Pancreas (tissue), 10 donors: ENCODE results near the gene CELF2. TPM values are rescaled to one million over a fixed set of nuclear protein-coding genes. Genes with fewer than 3 reads are reported as not detected.

ENCODE experiments used
- ATAC-seq, 4 donors: fragments of 200-7000 bp; cut with Tn5 transposase; one replicate each; pipeline versions ENCODE4 v1.8.0 to v1.9.1; 2020; ENCODE audit warnings: mild to moderate bottlenecking in 4 of 4, moderate library complexity in 4 of 4
- DNase-seq, 6 donors: peaks; one replicate each; pipeline ENCODE4 v3.0.0-alpha.2; 2020
- FAIRE-seq: peaks from 2 replicates; lab custom pipeline; 2012; peaks lifted over from hg19 to GRCh38; lab: Jason Lieb, UNC
- H3K27ac ChIP-seq, 4 donors: fragments of 200-600 bp; sonication (generic); 1 replicate in 3 of 4; 2 replicates in 1 of 4; pipeline versions ENCODE4 v1.5.0 to v1.8.0; 2020
- H3K27me3 ChIP-seq, 4 donors: fragments of 200-600 bp; one replicate each; pipeline ENCODE4 v1.8.0; 2021
- H3K36me3 ChIP-seq, 3 donors: fragments of 200-600 bp; sonication (generic) in 1 of 3; one replicate each; pipeline versions ENCODE4 v1.5.0 to v1.8.0; 2020 to 2021
- H3K4me1 ChIP-seq, 3 donors: fragments of 200-600 bp; one replicate each; pipeline ENCODE4 v1.8.0; 2021
- H3K4me3 ChIP-seq, 4 donors: fragments of 200-600 bp; sonication (generic) in 2 of 4; one replicate each; pipeline versions ENCODE4 v1.5.0 to v1.8.0; 2020 to 2021
- H3K9me3 ChIP-seq, 4 donors: fragments of 200-600 bp; one replicate each; pipeline ENCODE4 v1.8.0; 2021
- WGBS, 2 donors: extraction: QIAGEN DNeasy Blood & Tissue Kit; methylation state at CpG; one replicate each; pipeline ENCODE4 v1.1.7; 2013; 5-methylcytosine and 5-hydroxymethylcytosine counted together
- intact Hi-C, 3 donors: fragments of 100-400 bp; cut with DNase I; formaldehyde crosslinking; loops; one replicate each; pipeline versions ENCODE4 v1.11.1 to v1.14.2; 2022
- polyA plus RNA-seq, 2 donors: library from polyadenylated mRNA; stranded (reverse); fragments of 200-250 nt; gene quantifications; one replicate each; pipeline ENCODE4 v1.2.3, GENCODE V29; 2013
- total RNA-seq, 6 donors: library from RNA; stranded (reverse); fragmentation: NEBNext Ultra II Directional in 4 of 6; extraction: Animal tissue kit (Norgen Biotek cat#: 25700) in 4 of 6; gene quantifications; one replicate each; pipeline versions ENCODE4 v1.2.1 to v1.2.4, GENCODE V29; 2021 to 2023
- TF ChIP-seq, protein P1 (sequence below), 4 donors: fragments of 200-600 bp; sonication (generic) in 3 of 4; IDR thresholded peaks; one replicate each; pipeline versions ENCODE4 v1.5.0 to v1.8.0; 2021; ENCODE audit warnings: antibody characterized with exemption in 4 of 4
- donor health status: healthy with polysubstance abuse.
- donor health status: DM: no; HTN: no; CAD: no; lungs with moderate emphysema.
- donor health status: DM: no; HTN: no; CAD: no.
- donor health status: control.
- donor health status: control.
- donor health status: Bipolar disorder and iron deficiency.
- donor health status: DM: yes; HTN: yes; CAD: no.
- donor health status: DM: no; HTN: no; CAD: no.
- donor health status: DM: no; HTN: no; CAD: no.
- donor health status: DM: yes; HTN: yes; CAD: no.

The CELF2 gene
- total and polyA plus RNA-seq, 8 donors = 1.2 to 11.7 (median 2.2) TPM

- FAIRE-seq = no peak
- no peaks in the 10 kb centered on the region for H3K27me3 ChIP-seq
- no peak for ATAC-seq
- no peak for DNase-seq
- WGBS, 2 donors = 70 to 76% methylated on average over 11 of the region's 11 CpGs
- no peaks in the 10 kb centered on the region for H3K4me1 ChIP-seq
- H3K36me3 ChIP-seq = no peaks in the 10 kb centered on the region
- intact Hi-C loops = no loop called here
- H3K9me3 ChIP-seq = no peaks in the 10 kb centered on the region
- no peak overlapping the region for H3K4me3 ChIP-seq
- TF ChIP-seq, protein P1, sequence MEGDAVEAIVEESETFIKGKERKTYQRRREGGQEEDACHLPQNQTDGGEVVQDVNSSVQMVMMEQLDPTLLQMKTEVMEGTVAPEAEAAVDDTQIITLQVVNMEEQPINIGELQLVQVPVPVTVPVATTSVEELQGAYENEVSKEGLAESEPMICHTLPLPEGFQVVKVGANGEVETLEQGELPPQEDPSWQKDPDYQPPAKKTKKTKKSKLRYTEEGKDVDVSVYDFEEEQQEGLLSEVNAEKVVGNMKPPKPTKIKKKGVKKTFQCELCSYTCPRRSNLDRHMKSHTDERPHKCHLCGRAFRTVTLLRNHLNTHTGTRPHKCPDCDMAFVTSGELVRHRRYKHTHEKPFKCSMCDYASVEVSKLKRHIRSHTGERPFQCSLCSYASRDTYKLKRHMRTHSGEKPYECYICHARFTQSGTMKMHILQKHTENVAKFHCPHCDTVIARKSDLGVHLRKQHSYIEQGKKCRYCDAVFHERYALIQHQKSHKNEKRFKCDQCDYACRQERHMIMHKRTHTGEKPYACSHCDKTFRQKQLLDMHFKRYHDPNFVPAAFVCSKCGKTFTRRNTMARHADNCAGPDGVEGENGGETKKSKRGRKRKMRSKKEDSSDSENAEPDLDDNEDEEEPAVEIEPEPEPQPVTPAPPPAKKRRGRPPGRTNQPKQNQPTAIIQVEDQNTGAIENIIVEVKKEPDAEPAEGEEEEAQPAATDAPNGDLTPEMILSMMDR (IDR thresholded peaks at IDR 0.05) = no peak
- no peak overlapping the region for H3K27ac ChIP-seq
Observed at GRCh38 chr10:11319990-11320602, 302.4 kb downstream of the CELF2 start.

GRCh38 chr10:11320809-11321520, 303.3 kb downstream of the CELF2 start:
- no peak overlapping the region for H3K4me3 ChIP-seq
- no peaks in the 10 kb centered on the region for H3K9me3 ChIP-seq
- TF ChIP-seq, protein P1 (IDR thresholded peaks at IDR 0.05) = no peak
- 85 to 86% methylated on average over 17 of the region's 17 CpGs for WGBS, 2 donors
- H3K36me3 ChIP-seq = no peaks in the 10 kb centered on the region
- H3K27me3 ChIP-seq = no peaks in the 10 kb centered on the region
- FAIRE-seq (no peak), ATAC-seq (no peak), DNase-seq (no peak)
- H3K27ac ChIP-seq = no peak overlapping the region
- no peaks in the 10 kb centered on the region for H3K4me1 ChIP-seq
- intact Hi-C loops = no loop called here

DNA sequence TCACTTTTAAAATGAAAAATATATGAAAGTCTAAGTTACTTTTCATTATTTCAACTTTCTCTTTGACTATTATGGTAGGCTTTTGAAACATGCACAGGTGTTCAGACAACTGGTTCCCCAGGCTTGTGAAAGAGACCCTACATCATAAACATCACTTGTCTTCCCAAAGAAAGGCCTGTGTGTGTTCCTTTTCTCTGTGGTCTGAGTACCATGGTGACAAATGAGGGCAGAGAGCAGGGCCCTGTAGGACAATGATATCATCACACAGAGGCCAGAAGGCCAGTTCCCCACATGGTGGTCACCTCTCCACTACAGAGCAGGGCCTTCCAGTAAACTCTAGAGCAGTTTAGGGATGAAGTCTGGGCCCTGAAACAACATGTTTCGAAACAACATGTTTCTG, 305.0 kb downstream of the CELF2 start:
- ATAC-seq = no peak
- no peak for FAIRE-seq
- no peaks in the 10 kb centered on the region for H3K9me3 ChIP-seq
- intact Hi-C loops = no loop called here
- no peaks in the 10 kb centered on the region for H3K4me1 ChIP-seq
- H3K27ac ChIP-seq = no peak overlapping the region
- no peaks in the 10 kb centered on the region for H3K27me3 ChIP-seq
- TF ChIP-seq, protein P1 (IDR thresholded peaks at IDR 0.05) = no peak
- no peak overlapping the region for H3K4me3 ChIP-seq
- no peak for DNase-seq
- H3K36me3 ChIP-seq = no peaks in the 10 kb centered on the region
- WGBS, 2 donors = 65 to 100% methylated on average over 1 of the region's 1 CpG

- no peaks in the 10 kb centered on the region for H3K9me3 ChIP-seq
- DNase-seq (no peak), ATAC-seq (no peak), FAIRE-seq (no peak)
- H3K27me3 ChIP-seq = no peaks in the 10 kb centered on the region
- no peaks in the 10 kb centered on the region for H3K4me1 ChIP-seq
- H3K36me3 ChIP-seq = no peaks in the 10 kb centered on the region
- TF ChIP-seq, protein P1 (IDR thresholded peaks at IDR 0.05) = no peak
- no peak overlapping the region for H3K27ac ChIP-seq
- H3K4me3 ChIP-seq = no peak overlapping the region
- intact Hi-C loops = no loop called here
- WGBS, 2 donors = 71 to 81% methylated on average over 11 of the region's 11 CpGs
Observed at GRCh38 chr10:11324761-11325321, 307.2 kb downstream of the CELF2 start.

GRCh38 chr10:11325817-11326216, 308.1 kb downstream of the CELF2 start:
- Histone ChIP-seq H3K4me3 (no peak overlapping the region), H3K27me3 (no peaks in the 10 kb centered on the region), H3K9me3 (no peaks in the 10 kb centered on the region), H3K27ac (no peak overlapping the region), H3K4me1 (no peaks in the 10 kb centered on the region), H3K36me3 (no peaks in the 10 kb centered on the region)
- TF ChIP-seq, protein P1 (IDR thresholded peaks at IDR 0.05) = no peak
- no peak for FAIRE-seq
- no peak for ATAC-seq
- WGBS, 2 donors = 43 to 55% methylated on average over 2 of the region's 2 CpGs
- no peak for DNase-seq
- intact Hi-C loops = no loop called here
